Thyroid gland (tissue), 4 donors: ENCODE results near the gene RHBDL1.

Experiments used
- CTCF ChIP-seq, 6 experiments: fragments of 200-600 bp in 3 of 6; fragments of 450-650 bp in 3 of 6; sonication (generic) in 3 of 6; IDR thresholded peaks; one replicate each; pipeline ENCODE4 v1.5.1; 2016 to 2019; ENCODE audit warnings: antibody characterized with exemption in 6 of 6, mild to moderate bottlenecking in 2 of 6, inconsistent platforms in 1 of 6, moderate library complexity in 1 of 6
- POLR2A ChIP-seq, 2 donors: fragments of 450-650 bp; IDR thresholded peaks; one replicate each; pipeline ENCODE4 v1.6.1; 2017; ENCODE audit warnings: antibody characterized with exemption in 2 of 2, mild to moderate bottlenecking in 2 of 2, moderate library complexity in 1 of 2

GRCh38 chr16:662095-662494 lies 13.4 kb upstream of the RHBDL1 start:
- TF ChIP-seq CTCF (IDR thresholded peaks at IDR 0.05) (no peak), POLR2A (IDR thresholded peaks at IDR 0.05) (no peak)
